AG09309 (cell line): Measurements from ENCODE around the gene SYT7.

Source experiments
- DNase-seq: peaks from one replicate; pipeline ENCODE4 v3.0.0-alpha.2; 2010; ENCODE audit warnings: low read depth
- H3K4me3 ChIP-seq: 2 replicates; pipeline ENCODE4 v1.5.1; 2011; ENCODE audit warnings: mild to moderate bottlenecking, low read depth, low read length, moderate library complexity; ENCODE audit not compliant: control insufficient read depth
- CTCF ChIP-seq: IDR thresholded peaks from 2 replicates; pipeline ENCODE4 v1.5.1; 2011; ENCODE audit warnings: mild to moderate bottlenecking, low read depth, low read length, inconsistent platforms; ENCODE audit not compliant: insufficient read depth, control insufficient read depth; ENCODE audit errors: missing control alignments

SYT7 gene

GRCh38 chr11:61593151-61593550 lies 12.3 kb upstream of the SYT7 start:
- no peak overlapping the region for H3K4me3 ChIP-seq
- no peak for TF ChIP-seq CTCF
- no peak for DNase-seq

GRCh38 chr11:61592176-61592575 lies 11.3 kb upstream of the SYT7 start:
- no peak for TF ChIP-seq CTCF
- DNase-seq, result no peak
- H3K4me3 ChIP-seq, result no peak overlapping the region

- no peak overlapping the region for H3K4me3 ChIP-seq
- DNase-seq, result no peak
- no peak for TF ChIP-seq CTCF
These were observed 9.1 kb upstream of the SYT7 start for GRCh38 chr11:61589961-61590360.

- DNase-seq, result no peak
- H3K4me3 ChIP-seq, result no peak overlapping the region
- no peak for TF ChIP-seq CTCF
These were observed 7.9 kb upstream of the SYT7 start for GRCh38 chr11:61588728-61589191.

- peak overlapping the region; percentile 36 for H3K4me3 ChIP-seq
- DNase-seq, result no peak
- peak; percentile 22 for TF ChIP-seq CTCF
These were observed 7.3 kb upstream of the SYT7 start for GRCh38 chr11:61587951-61588727.

GRCh38 chr11:61587541-61587941 lies 6.7 kb upstream of the SYT7 start:
- no peak for DNase-seq
- H3K4me3 ChIP-seq, result peak overlapping the region; percentile 36
- TF ChIP-seq CTCF, result no peak

GRCh38 chr11:61586792-61587430 lies 6.0 kb upstream of the SYT7 start:
- DNase-seq, result no peak
- no peak for TF ChIP-seq CTCF
- H3K4me3 ChIP-seq, result no peak overlapping the region
